RPMI8226 (cell line): ENCODE measurements around the gene RETREG2.

Experiments used
- DNase-seq: peaks from one replicate; pipeline ENCODE4 v3.0.0-alpha.2; 2015

Gene RETREG2

GRCh38 chr2:219177552-219178376 lies at the start of gene RETREG2:
TSS of gene RETREG2 (plus strand) at chr2:219178275. CDS start at chr2:219178353, 78 bp downstream.
- peak; percentile 90 for DNase-seq

- DNase-seq: no peak
Observed at GRCh38 chr2:219128396-219128795, 49.7 kb upstream of the RETREG2 start.

GRCh38 chr2:219129589-219129988 lies 48.5 kb upstream of the RETREG2 start:
- DNase-seq: no peak

GRCh38 chr2:219131327-219131726 lies 46.7 kb upstream of the RETREG2 start:
- DNase-seq: no peak

- DNase-seq: no peak
Observed at GRCh38 chr2:219131744-219132143, 46.3 kb upstream of the RETREG2 start.

GRCh38 chr2:219133976-219134375 lies 44.1 kb upstream of the RETREG2 start:
- no peak for DNase-seq

GRCh38 chr2:219140722-219141121 lies 37.4 kb upstream of the RETREG2 start:
- DNase-seq: no peak

GRCh38 chr2:219142329-219142728 lies 35.7 kb upstream of the RETREG2 start:
- DNase-seq: no peak

- DNase-seq: no peak
Observed at GRCh38 chr2:219149667-219150066, 28.4 kb upstream of the RETREG2 start.

GRCh38 chr2:219155054-219155644 lies 22.9 kb upstream of the RETREG2 start:
- peak; percentile 67 for DNase-seq

GRCh38 chr2:219157396-219157795 lies 20.7 kb upstream of the RETREG2 start:
- DNase-seq: no peak

- DNase-seq: no peak
Observed at GRCh38 chr2:219158025-219158424, 20.1 kb upstream of the RETREG2 start.

- no peak for DNase-seq
Observed at GRCh38 chr2:219158586-219158985, 19.5 kb upstream of the RETREG2 start.

GRCh38 chr2:219159771-219160185 lies 18.3 kb upstream of the RETREG2 start:
- DNase-seq: no peak

GRCh38 chr2:219160186-219161017 lies 17.7 kb upstream of the RETREG2 start, which contains the start of gene NHEJ1:
TSS of gene NHEJ1 (minus strand) at chr2:219160815. CDS start at chr2:219158362, 2,453 bp downstream.
- DNase-seq: peak; percentile 91

GRCh38 chr2:219161097-219161496 lies 17.0 kb upstream of the RETREG2 start:
- DNase-seq: no peak

- no peak for DNase-seq
Observed at GRCh38 chr2:219163156-219163555, 14.9 kb upstream of the RETREG2 start.

GRCh38 chr2:219165058-219165911 lies 12.8 kb upstream of the RETREG2 start:
- no peak for DNase-seq

GRCh38 chr2:219167997-219168396 lies 10.1 kb upstream of the RETREG2 start:
- peak; percentile 3 for DNase-seq

- peak; percentile 60 for DNase-seq
Observed at GRCh38 chr2:219168526-219168925, 9.5 kb upstream of the RETREG2 start.

GRCh38 chr2:219168932-219169331 lies 9.1 kb upstream of the RETREG2 start:
- no peak for DNase-seq

- DNase-seq: no peak
Observed at GRCh38 chr2:219169930-219170654, 8.0 kb upstream of the RETREG2 start, which contains the start of gene SLC23A3. TSS of gene SLC23A3 (minus strand) at chr2:219170029. CDS start at chr2:219169984, 45 bp downstream.
